NCI-H146 treated with DMSO at 0.1 percent for 48 hours (cell line): ENCODE results near the gene TRIM62.

ENCODE experiments used
- DNase-seq: peaks from one replicate; lab custom pipeline; 2025; ENCODE audit not compliant: unreplicated experiment; lab: John Stamatoyannopoulos, UW

The TRIM62 gene

GRCh38 chr1:33181921-33182341, at the start of gene TRIM62:
Gene TRIM62 (minus strand): TSS chr1:33182043. CDS start chr1:33181432, 611 bp downstream.
- DNase-seq = peak; percentile 43

DNA sequence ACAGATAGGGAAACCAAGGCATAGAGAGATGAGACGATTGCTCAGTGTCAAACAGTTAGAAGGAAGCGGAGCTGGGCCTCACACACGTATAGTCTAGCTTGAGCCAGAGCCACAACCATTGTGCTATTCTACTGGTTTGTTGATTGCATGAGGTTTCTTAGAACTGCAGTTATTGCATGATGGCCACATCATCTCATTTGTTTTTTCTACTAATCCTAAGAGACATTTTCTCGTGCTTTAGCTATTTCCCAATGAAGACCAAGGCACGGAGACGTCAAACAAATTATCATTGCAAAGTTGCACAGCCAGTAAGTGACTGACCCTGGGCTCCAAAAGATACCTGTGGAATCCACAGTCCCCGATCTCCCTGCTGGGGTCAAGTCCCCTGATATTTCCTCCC, 49.3 kb upstream of the TRIM62 start:
- no peak for DNase-seq

DNA sequence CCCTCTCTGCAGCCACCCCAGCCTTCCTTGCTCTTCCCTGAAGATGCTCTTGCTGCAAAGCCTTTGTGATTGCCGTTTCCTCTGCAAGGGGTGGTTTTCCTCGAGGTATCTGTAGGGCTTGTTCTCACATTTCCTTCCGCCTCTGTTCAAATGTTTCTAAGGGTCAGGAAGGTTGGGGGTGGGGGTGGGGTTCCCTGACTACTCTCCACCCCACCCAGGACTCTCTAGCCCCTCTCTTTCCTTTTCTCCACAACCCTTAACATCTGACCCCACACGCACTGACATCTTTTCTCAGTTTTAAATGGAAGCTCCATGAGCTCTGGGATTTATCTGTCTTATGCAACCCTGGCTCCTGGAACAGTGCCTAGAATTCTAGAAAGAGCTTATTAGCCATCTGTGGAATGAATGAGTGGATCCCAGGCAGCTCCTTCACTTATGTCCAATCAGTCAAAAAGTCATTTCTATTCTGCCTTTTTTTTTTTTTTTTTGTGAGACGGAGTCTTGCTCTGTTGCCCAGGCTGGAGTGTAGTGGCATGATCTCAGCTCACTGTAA, 47.2 kb upstream of the TRIM62 start:
- no peak for DNase-seq

- DNase-seq = no peak
Measured at GRCh38 chr1:33225586-33225985, 43.7 kb upstream of the TRIM62 start.

GRCh38 chr1:33224166-33224707, 42.4 kb upstream of the TRIM62 start:
- DNase-seq = no peak

DNA sequence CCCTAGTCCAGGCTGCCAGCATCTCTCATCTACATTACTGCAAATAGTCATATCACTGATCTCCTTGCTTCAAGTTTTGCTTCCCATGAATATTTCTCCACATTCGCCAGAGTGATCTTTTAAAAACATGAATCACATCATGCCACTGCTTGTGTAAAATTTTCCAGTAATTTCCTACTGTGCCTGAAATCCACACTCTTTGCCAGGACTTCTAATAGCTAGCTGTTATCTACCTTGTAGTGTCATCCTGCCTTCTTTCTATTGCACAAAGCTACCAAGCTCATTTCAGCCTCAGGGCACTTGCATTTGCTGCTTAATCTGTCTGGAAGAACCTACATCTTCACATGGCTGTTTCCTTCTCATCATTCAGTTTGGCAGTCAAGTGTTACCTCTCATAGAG, 40.5 kb upstream of the TRIM62 start:
- no peak for DNase-seq

DNA sequence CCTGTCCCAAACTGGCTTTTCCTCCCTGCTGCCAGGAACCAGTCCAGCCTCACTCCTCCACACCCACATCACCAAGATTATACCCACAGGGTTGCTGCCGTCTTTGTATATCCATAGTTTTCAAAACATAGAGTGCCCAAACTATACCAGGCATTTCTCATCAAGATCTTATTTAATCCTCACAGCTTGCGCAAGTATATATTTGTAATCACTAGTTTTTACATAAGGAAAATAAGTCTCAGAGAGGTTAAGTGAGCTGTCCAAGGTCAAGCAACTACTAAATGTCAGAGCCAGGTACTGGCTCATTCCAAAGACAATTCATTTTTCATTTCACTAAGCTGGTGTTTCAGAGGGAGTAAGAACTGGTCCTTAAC, 39.5 kb upstream of the TRIM62 start:
- DNase-seq = no peak

DNA sequence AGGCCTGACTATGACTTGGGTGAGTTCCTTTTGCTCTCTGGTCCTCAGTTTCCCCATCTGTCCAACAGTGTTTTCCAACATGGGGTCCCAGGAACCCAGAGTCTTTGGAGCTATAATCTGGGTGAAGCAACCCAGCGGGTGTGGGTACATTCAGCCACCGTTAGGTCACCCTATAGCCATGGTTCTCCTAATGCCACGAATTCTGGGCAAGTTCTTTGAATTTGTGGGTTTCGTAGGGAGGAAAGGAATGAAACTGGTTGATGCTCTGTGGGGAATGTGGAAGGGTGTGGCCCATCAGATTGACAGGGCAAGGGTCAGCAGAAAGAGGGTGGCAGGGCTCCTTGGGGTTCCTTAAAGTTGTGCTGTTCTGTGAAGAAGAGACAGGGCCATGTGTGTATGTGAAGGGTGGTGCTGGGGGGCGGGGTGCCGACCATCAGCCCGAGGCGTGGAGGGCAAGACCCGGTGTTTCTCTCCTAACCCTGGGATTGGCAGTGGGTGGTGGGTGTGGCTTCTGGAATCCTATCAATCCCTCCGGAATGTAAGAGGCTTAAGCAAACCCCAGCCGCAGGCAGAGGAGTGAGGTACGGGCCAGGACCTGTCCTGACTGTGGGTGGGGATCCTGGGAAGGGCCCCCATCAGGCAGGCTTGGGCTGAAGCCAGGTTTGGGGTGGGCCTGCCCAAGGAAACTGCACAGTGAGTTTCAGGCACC, 39.0 kb upstream of the TRIM62 start:
- DNase-seq = no peak

DNA sequence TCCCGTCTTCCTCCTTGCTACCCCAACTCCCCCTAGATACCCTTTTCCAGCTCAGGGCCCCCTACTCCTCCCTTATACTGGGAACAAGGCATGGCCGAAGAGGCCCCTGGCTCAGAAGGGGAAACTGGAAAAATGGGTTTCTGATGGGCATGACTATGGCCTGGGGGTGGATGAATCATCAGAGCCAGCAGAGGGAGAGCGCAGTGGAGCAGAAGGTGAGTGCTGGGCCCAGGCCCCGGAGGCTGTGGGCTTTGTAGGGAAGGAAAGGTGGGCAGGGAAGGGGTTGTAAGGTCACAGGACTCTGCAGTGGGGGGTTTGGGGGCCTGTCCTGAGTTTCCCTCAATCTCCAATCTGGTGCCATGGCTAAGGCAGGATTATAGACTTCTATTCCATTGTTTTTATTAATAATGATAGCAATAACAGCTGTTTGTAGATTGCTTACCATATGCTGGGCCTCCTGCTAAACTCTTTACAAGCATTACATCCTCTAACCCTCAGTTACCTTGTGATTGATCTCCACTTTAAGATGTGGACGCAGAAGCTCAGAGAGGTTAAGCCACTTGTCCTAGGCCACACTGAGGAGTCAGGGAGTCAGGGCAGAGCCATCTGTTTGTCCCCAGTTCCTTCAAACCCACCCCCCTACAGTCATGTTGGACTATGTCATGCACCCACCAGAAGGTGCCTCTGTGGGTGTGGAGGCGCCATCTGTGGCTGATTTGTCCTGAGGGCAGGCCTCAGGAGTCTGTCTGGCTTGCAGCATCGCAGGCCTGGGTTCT, 38.2 kb upstream of the TRIM62 start:
- DNase-seq = no peak

DNA sequence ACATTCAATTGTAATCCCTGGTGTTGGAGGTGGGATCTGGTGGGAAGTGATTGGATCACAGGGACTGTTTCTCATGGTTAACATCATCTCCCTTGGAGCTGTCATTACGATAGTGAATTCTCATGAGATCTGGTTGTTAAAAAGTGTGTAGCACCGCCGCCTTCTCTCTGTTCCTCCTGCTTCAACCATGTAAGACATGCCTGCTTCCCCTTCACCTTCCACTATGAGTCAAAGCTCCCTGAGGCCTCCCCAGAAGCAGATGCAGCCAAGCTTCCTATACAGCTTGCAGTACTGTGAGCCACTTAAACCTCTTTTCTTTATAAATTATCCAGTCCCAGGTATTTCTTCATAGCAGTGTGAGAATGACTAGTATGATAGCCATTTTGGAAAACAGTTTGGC, 30.1 kb upstream of the TRIM62 start:
- no peak for DNase-seq

- no peak for DNase-seq
Measured at GRCh38 chr1:33206340-33206739, 24.5 kb upstream of the TRIM62 start.

DNA sequence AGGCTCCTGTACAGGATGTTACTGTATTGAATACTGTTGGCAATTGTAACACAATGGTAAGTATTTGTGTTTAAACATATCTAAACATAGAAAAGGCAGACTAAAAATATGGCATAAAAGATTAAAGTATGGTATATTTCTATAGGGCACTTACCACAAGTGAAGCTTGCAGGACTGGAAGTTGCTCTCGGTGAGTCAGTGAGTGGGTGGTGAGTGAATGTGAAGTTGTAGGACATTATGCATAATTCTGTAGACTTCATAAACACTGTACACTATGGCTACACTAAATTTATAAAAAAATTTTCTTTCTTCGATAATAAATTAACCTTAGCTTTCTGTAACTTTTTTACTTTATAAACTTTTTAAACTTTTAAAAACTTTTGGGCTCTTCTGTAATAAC, 13.7 kb upstream of the TRIM62 start:
- DNase-seq = no peak

- DNase-seq = no peak
Measured at GRCh38 chr1:33191731-33192275, 10.0 kb upstream of the TRIM62 start.

- DNase-seq = no peak
Measured at GRCh38 chr1:33190701-33191100, 8.9 kb upstream of the TRIM62 start.

DNA sequence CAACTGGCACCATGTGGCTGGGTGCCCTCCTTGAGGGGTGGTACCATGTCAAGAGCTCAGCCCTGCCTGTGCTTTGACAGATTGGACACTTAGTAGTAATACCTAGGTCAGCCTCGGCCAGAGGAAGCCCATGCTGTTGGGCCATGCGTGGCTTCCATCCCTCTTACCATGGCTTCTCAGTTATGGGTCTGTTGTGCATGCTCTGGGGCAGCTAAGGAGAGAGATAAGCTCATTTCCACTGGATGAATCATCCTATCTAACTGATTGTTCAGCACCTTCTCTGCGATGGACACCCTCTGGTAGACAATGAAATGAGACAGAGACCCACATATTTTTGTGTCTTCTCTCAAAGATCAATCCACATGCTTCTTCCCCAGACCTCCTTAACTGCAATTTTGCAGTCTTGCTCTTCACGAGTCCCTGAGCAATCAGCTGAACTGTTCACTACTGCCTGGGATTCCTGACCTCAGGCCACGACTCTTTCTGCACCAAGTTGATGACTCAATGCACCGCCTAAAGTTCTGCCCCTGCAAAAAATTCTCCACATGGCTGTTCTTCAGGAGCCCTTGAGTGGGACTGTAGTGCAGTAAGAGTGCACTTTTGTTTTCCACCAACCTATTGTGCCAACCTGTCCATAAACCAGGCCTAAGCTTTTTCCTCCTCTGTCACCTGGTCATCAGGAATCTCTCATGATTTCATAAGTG, 6.9 kb upstream of the TRIM62 start:
- DNase-seq = no peak

DNA sequence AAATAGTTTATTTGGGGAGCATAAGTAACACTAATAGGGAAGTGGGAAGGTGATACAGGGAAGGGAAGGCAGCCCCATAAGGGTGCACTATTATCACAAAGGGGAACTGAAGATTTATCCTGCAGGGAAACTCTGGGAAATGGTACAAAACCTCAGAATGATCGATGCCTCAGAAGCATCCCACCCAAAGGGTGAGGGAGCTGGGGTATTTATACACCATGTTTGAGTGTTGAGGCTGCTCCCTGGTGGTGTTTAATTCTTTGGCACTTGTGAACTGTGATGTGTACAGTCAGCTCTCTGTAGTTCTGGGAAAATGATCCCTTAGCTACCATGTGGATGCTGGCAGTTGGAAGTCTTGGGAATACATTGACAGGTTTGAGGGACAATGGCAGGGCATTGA, 5.1 kb upstream of the TRIM62 start:
- DNase-seq = no peak

- no peak for DNase-seq
Measured at GRCh38 chr1:33185541-33185940, 3.7 kb upstream of the TRIM62 start.

- DNase-seq = no peak
Measured at GRCh38 chr1:33183306-33183705, 1.5 kb upstream of the TRIM62 start.

- DNase-seq = no peak
Measured at GRCh38 chr1:33182896-33183295, 1.1 kb upstream of the TRIM62 start.

GRCh38 chr1:33182401-33182841, 578 bp upstream of the TRIM62 start:
- no peak for DNase-seq
